Stimulated activated naive CD8-positive, alpha-beta T cell treated with anti-CD3 and anti-CD28 coated beads, Interleukin-15, amount 100 ng/mL, for 72 hours (primary cell): ENCODE data around the gene EGFL7.

Source experiments
- ATAC-seq: fragments of 150-1000 bp; cut with Tn5 transposase; 2 replicates; pipeline ENCODE4 v1.10.0; 2021; ENCODE audit warnings: mild to moderate bottlenecking, moderate library complexity
- DNase-seq, 2 donors: peaks; one replicate each; pipeline ENCODE4 v3.0.0; 2021 to 2022
- H3K27ac Mint-ChIP-seq, 2 donors: one replicate each; pipeline ENCODE4 v1.8.0; 2022; ENCODE audit warnings: mild to moderate bottlenecking in 2 of 2, mixed read lengths in 2 of 2, moderate library complexity in 2 of 2
- H3K27me3 Mint-ChIP-seq: one replicate; pipeline ENCODE4 v1.8.0; 2022; ENCODE audit warnings: mixed read lengths
- H3K4me1 Mint-ChIP-seq: one replicate; pipeline ENCODE4 v1.8.0; 2022; ENCODE audit warnings: mild to moderate bottlenecking, mixed read lengths
- H3K4me3 Mint-ChIP-seq, 2 donors: one replicate each; pipeline ENCODE4 v1.8.0; 2022; ENCODE audit warnings: mild to moderate bottlenecking in 2 of 2, mixed read lengths in 2 of 2, moderate library complexity in 1 of 2
- H3K9me3 Mint-ChIP-seq, 2 donors: one replicate each; pipeline ENCODE4 v1.8.0; 2022; ENCODE audit warnings: mixed read lengths in 2 of 2

Gene EGFL7

DNA sequence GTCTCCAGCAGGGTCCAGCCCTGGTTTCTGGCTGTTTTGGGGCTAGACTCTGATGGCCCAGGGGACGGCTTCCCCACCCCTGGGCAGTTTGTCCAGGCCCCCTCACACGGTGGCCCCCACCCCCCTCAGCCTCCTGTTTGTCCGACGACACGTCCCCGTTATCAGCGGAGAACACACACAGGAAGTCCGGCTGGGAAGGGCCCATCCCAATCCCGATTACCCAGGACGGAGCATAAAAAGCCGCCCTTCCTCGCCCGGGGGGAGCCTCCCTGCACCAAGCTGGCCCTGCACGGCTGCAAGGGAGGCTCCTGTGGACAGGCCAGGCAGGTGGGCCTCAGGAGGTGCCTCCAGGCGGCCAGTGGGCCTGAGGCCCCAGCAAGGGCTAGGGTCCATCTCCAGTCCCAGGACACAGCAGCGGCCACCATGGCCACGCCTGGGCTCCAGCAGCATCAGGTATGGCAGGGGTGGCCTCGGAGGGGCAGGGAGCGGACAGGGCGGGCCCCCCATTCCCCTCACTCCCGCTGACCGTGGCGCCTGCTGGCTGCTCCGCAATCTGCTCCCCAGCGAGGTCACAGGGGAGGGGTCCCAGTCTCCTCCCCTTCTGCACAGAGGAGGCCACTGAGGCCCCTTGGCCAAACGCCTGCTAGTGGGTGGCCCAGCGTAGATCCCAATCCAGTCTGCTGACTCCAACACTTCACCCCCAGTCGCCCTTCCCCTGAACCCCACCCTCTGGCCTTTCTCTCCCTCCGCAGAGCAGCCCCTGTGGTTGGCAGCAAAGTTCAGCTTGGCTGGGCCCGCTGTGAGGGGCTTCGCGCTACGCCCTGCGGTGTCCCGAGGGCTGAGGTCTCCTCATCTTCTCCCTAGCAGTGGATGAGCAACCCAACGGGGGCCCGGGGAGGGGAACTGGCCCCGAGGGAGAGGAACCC lies at the start of gene EGFL7:
EGFL7 (plus strand) TSS at position 261 of the 926 bp plus-strand sequence. CDS start 5,367 bp downstream, outside the sequence.
- Mint-ChIP-seq H3K27me3 (peaks cover 68% of the 10 kb centered on the region), H3K9me3 (no peaks in the 10 kb centered on the region), H3K4me1 (peaks cover 34% of the 10 kb centered on the region), H3K4me3 (no peak within 1 kb of the TSS), H3K27ac (no peak within 1 kb of the TSS)
- no peak for ATAC-seq
- DNase-seq = no peak

DNA sequence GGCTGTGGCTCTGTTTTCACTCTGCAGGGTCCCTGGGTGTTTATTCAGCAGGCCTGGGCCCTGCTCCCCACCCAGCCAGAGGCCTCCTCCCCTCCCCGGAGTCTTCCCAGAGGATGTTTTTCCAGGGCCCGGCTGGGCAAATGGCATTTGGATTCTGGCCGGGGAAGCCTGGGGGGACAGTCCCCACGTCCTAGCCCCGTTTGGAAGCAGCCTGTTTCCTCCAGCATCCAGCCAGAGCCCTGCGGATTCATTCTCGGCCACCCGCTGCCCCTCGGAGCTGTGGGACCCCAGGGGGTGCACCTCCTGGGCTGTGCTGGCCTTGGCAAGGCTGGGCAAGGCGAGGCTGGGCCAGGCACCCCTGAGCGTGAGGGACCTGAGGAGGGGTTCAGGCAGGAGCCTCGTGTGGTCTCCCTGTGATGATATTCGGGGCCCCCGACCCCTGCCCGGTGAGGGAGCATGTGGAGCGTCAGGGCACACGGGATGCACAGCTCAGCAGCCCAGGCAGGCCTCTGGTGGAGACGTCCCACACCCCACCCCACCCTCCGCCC lies 48.8 kb upstream of the EGFL7 start:
- no peak overlapping the region for H3K4me3 Mint-ChIP-seq
- H3K27me3 Mint-ChIP-seq = peaks cover 16% of the 10 kb centered on the region
- no peak for ATAC-seq
- no peaks in the 10 kb centered on the region for H3K9me3 Mint-ChIP-seq
- no peak overlapping the region for H3K27ac Mint-ChIP-seq
- peaks cover 19% of the 10 kb centered on the region for H3K4me1 Mint-ChIP-seq
- DNase-seq = no peak

DNA sequence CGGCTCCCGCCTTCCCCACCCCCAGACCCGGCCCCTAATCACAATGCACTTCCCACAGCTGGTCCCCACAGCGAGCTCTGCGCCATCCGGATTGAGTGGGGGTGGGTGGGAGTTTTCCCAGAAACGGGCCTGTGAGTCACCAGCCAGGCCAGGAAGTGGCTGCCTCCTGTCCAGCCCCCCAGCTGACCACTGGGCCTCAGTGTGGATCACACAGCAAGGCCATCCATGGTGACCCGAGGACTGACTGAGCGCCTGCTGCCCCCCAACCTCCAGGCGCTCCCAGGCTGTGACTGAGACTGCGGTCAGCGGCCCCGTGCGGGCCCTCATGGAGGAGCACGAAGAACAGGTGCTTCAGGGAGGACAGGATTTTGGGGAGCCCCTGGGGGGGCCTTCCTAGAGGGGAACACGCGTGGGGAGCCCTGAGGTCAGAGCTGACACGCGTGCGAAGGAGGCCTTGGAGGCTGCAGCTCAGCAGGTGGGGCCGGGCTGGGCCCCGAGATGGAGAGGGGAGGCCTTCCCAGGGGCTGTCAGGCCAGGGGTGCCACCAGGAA lies 48.3 kb upstream of the EGFL7 start:
- ATAC-seq (no peak), DNase-seq (no peak)
- H3K27me3 Mint-ChIP-seq = peaks cover 19% of the 10 kb centered on the region
- H3K9me3 Mint-ChIP-seq = no peaks in the 10 kb centered on the region
- no peak overlapping the region for H3K4me3 Mint-ChIP-seq
- peaks cover 25% of the 10 kb centered on the region for H3K4me1 Mint-ChIP-seq
- H3K27ac Mint-ChIP-seq = peak overlapping the region in 1 of 2 donors; percentile 76

DNA sequence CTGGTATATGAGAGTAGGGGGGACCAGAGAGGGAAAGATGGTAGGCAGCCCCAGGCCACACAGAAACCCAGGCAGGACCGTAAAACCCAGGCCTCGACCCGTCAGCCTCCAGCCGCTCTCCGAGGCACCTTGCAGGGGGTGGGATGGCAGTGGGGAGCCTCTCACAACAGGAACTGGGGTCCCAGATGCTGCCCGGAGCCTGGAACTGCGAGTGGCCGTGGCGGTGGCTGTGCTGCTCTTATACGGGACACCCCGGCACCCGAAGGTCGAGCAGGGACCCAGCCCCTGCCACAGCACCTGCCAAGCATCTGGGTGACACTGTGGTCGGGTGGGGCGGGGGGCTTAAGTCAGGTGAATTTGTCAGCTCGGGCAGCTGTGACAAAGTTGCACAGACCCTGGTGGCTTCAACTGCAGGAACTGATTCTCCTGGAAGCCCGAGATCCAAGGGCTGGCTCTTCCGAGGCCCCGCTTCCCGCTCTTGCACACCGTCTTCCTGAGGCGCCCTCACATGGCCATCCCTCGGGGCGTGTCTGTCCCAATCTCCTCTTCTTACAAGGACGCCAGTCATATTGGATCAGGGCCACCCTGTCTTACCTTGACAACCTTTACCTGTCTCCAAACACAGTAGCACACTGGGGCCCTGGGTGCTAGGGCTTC lies 47.6 kb upstream of the EGFL7 start:
- no peaks in the 10 kb centered on the region for H3K9me3 Mint-ChIP-seq
- H3K27ac Mint-ChIP-seq = no peak overlapping the region
- ATAC-seq = no peak
- H3K4me1 Mint-ChIP-seq = peaks cover 26% of the 10 kb centered on the region
- H3K27me3 Mint-ChIP-seq = peaks cover 22% of the 10 kb centered on the region
- H3K4me3 Mint-ChIP-seq = no peak overlapping the region
- DNase-seq = no peak

- ATAC-seq = no peak
- Mint-ChIP-seq H3K27me3 (peaks cover 22% of the 10 kb centered on the region), H3K4me3 (no peak overlapping the region), H3K27ac (peak overlapping the region in 1 of 2 donors; percentile 71), H3K9me3 (no peaks in the 10 kb centered on the region), H3K4me1 (peaks cover 26% of the 10 kb centered on the region)
- DNase-seq = no peak
Observed at GRCh38 chr9:136615631-136616306, 46.9 kb upstream of the EGFL7 start.

DNA sequence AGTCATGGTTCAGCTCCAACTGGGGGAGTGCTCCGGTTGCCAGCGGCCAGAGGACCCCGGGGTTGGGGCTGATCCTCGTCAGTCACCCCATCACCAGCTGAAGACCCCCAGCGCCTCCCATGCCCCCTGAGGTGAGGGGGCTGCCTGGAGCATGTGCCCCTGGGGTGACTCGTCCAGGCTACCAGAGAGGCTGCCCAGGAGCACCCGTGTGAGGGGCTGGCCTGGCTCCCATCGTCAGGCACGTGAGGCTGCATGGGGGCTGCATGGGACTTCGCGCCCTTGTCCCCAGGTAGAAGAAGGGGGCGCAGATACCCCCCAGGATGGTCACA lies 46.4 kb upstream of the EGFL7 start:
- no peak for ATAC-seq
- peak overlapping the region in 1 of 2 donors; percentile 71 for H3K27ac Mint-ChIP-seq
- H3K9me3 Mint-ChIP-seq = no peaks in the 10 kb centered on the region
- H3K4me1 Mint-ChIP-seq = peaks cover 26% of the 10 kb centered on the region
- H3K27me3 Mint-ChIP-seq = peaks cover 22% of the 10 kb centered on the region
- H3K4me3 Mint-ChIP-seq = no peak overlapping the region
- no peak for DNase-seq

DNA sequence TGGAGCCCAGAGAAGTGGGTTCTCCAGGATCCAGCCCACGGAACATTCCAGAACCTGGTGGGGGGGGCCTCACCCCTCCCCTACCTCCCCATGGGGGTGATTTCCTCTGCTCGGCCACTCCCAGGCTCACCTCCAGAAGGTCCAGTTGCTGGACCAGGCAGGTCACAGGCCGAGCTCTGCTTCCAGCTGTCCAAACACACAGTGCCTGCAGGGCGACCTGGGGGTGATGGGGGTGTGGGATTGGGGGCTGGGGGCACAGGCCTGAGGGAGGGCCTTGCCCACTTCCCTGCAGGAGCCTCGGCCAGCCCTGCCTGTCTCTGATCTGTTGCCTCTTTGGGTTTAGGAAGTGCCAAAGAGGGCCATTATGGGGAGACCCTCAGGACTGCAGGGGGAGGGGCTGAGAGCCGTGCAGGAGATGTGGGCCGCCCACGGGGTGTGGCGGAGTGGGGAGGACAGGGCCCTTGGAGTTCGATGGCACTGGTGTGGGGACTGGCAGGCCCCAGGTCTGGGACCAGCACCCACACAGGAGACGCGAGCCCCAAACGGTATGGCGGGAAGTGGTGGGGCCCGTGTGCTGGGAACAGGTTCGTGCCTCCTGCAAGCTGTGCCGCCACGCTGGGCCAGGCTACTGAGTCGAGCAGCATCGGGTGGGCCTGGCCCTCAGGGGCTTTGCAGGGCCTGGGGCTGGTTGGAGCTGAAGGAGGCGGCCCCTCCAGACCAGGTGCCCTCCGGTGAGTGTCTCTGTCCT lies 45.6 kb upstream of the EGFL7 start:
- Mint-ChIP-seq H3K4me1 (peaks cover 26% of the 10 kb centered on the region), H3K27ac (peak overlapping the region; percentile 84 to 85), H3K27me3 (peaks cover 22% of the 10 kb centered on the region), H3K9me3 (no peaks in the 10 kb centered on the region), H3K4me3 (peak overlapping the region in 1 of 2 donors; percentile 16)
- ATAC-seq (no peak), DNase-seq (no peak)

- DNase-seq (no peak), ATAC-seq (no peak)
- peaks cover 22% of the 10 kb centered on the region for H3K27me3 Mint-ChIP-seq
- peak overlapping the region; percentile 35 to 85 for H3K27ac Mint-ChIP-seq
- no peaks in the 10 kb centered on the region for H3K9me3 Mint-ChIP-seq
- H3K4me1 Mint-ChIP-seq = peaks cover 26% of the 10 kb centered on the region
- H3K4me3 Mint-ChIP-seq = peak overlapping the region in 1 of 2 donors; percentile 33
Observed at GRCh38 chr9:136617746-136618579, 44.8 kb upstream of the EGFL7 start.

GRCh38 chr9:136618580-136619547 lies 43.9 kb upstream of the EGFL7 start:
- H3K4me1 Mint-ChIP-seq = peaks cover 26% of the 10 kb centered on the region
- no peak overlapping the region for H3K4me3 Mint-ChIP-seq
- H3K9me3 Mint-ChIP-seq = no peaks in the 10 kb centered on the region
- H3K27ac Mint-ChIP-seq = no peak overlapping the region
- ATAC-seq = no peak
- H3K27me3 Mint-ChIP-seq = peaks cover 22% of the 10 kb centered on the region
- DNase-seq = no peak

GRCh38 chr9:136619742-136620440 lies 42.8 kb upstream of the EGFL7 start:
- no peaks in the 10 kb centered on the region for H3K9me3 Mint-ChIP-seq
- ATAC-seq (no peak), DNase-seq (no peak)
- H3K4me1 Mint-ChIP-seq = peaks cover 26% of the 10 kb centered on the region
- H3K4me3 Mint-ChIP-seq = no peak overlapping the region
- peaks cover 22% of the 10 kb centered on the region for H3K27me3 Mint-ChIP-seq
- H3K27ac Mint-ChIP-seq = peak overlapping the region in 1 of 2 donors; percentile 88

DNA sequence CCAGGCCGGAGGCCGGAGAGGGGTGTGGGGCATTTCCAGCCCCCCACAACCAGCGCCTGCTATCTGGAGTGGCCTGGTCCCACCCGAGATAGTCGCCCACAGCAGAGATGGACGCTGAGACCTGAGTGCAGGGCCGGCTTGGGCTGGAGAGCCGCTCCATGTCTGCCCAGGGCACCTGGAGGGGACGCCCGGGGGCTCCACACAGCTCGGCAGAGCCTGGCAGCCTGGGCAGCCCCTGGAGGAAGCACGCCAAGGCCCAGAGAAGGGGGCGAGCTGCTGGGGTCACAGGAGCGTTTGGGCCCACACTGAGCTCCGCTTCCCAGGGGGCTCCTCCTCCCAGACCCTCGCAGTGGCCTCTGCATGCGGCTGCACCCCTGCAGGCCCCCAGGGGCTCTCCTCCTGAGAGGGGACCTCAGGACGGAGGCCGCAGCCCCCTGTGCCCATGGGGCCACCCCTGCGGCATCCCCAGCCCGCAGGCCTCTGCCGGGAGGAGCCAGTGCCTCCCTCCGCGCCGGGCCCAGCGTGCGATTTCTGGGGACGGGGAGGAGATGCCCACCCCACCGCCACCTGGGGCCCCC lies 42.2 kb upstream of the EGFL7 start:
- H3K4me3 Mint-ChIP-seq = no peak overlapping the region
- DNase-seq (no peak), ATAC-seq (peak; percentile 15)
- no peaks in the 10 kb centered on the region for H3K9me3 Mint-ChIP-seq
- H3K27ac Mint-ChIP-seq = no peak overlapping the region
- H3K4me1 Mint-ChIP-seq = peaks cover 26% of the 10 kb centered on the region
- H3K27me3 Mint-ChIP-seq = peaks cover 22% of the 10 kb centered on the region

DNA sequence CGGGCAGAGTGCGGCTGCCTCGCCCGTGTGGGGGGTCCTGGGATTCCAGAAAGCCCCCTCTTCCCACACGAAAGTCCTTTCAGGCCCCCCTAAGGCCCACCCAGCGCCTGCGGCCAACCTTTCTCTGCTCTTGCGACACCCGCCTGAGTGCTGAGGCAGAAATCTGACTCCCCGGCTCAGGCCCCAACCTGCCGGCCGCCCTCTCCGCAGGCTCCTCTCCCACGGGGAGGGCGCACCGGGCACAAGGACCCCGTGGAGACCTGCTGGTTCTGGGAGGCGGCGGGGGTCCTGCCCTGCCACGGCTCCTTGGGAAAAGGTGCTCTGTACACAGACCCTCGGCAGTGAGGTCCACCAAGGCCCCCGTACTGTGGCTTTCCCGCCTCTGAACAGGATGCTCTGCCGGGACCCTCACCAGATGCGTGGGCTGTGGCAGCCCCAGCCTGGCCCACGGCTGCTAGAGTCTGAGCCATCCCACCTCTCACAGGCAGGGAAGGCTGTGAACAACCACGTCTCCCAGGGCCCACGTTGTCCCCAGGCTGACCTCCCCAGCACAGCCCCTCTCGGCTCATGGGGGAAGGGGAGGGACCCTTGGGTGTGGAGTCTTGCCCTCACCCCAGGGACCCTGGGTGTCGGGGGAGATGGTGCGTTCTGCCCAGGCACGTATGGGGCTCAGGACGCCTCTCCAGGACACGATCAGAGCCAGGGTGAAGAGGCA lies 41.5 kb upstream of the EGFL7 start:
- ATAC-seq (no peak), DNase-seq (no peak)
- Mint-ChIP-seq H3K4me3 (no peak overlapping the region), H3K4me1 (peaks cover 21% of the 10 kb centered on the region), H3K9me3 (no peaks in the 10 kb centered on the region), H3K27ac (no peak overlapping the region), H3K27me3 (peaks cover 22% of the 10 kb centered on the region)
